ENCODE results near the gene EMILIN2. TPM values are rescaled to one million over a fixed set of nuclear protein-coding genes. Genes with fewer than 3 reads are reported as not detected.
A peak's percentile ranks its signal among the peaks of the same experiment; 100 is the strongest.

The EMILIN2 gene
- total and polyA plus RNA-seq, 8 donors, result 0.43 to 11.0 (median 3.4) TPM

- 91 to 93% methylated on average over 12 of the region's 12 CpGs for WGBS, 2 donors
- no peak overlapping the region for H3K4me3 ChIP-seq
- H3K4me1 ChIP-seq, result no peaks in the 10 kb centered on the region
- no peak for ATAC-seq
- no peaks in the 10 kb centered on the region for H3K27me3 ChIP-seq
- DNase-seq, result no peak
- H3K9me3 ChIP-seq, result no peaks in the 10 kb centered on the region
- TF ChIP-seq CTCF (IDR thresholded peaks at IDR 0.05), result no peak
- intact Hi-C loops (cut with DNase I), result loop anchor here in 1 of 3 donors (10.0 kb wide), 1 partner anchor 210 kb away; no protein-coding TSS in a partner anchor
- no peak overlapping the region for H3K27ac ChIP-seq
- H3K36me3 ChIP-seq, result peaks cover 0 to 81% (median 18%) of the 10 kb centered on the region in 3 donors
- FAIRE-seq, result no peak
Measured at GRCh38 chr18:2924920-2925319, 78.1 kb downstream of the EMILIN2 start.

- Histone ChIP-seq H3K27me3 (no peaks in the 10 kb centered on the region), H3K27ac (no peak overlapping the region), H3K4me1 (no peaks in the 10 kb centered on the region), H3K9me3 (no peaks in the 10 kb centered on the region), H3K4me3 (no peak overlapping the region), H3K36me3 (peaks cover 0 to 75% (median 15%) of the 10 kb centered on the region in 3 donors)
- ATAC-seq (no peak), DNase-seq (no peak), FAIRE-seq (no peak)
- no peak for TF ChIP-seq CTCF (IDR thresholded peaks at IDR 0.05)
- intact Hi-C loops (cut with DNase I), result loop anchor here in 1 of 3 donors (10.0 kb wide), 1 partner anchor 208 kb away; no protein-coding TSS in a partner anchor
- WGBS, 2 donors, result 90 to 99% methylated on average over 4 of the region's 4 CpGs
Measured at GRCh38 chr18:2926528-2926927, 79.7 kb downstream of the EMILIN2 start.

- Histone ChIP-seq H3K36me3 (peaks cover 0 to 63% (median 14%) of the 10 kb centered on the region in 3 donors), H3K9me3 (no peaks in the 10 kb centered on the region), H3K27me3 (no peaks in the 10 kb centered on the region), H3K4me1 (no peaks in the 10 kb centered on the region), H3K27ac (no peak overlapping the region), H3K4me3 (no peak overlapping the region)
- WGBS, 2 donors, result 89 to 91% methylated on average over 8 of the region's 8 CpGs
- FAIRE-seq (no peak), DNase-seq (no peak), ATAC-seq (no peak)
- TF ChIP-seq CTCF (IDR thresholded peaks at IDR 0.05), result no peak
- intact Hi-C loops (cut with DNase I), result loop anchor here in 1 of 3 donors (10.0 kb wide), 1 partner anchor 207 kb away; no protein-coding TSS in a partner anchor
Measured at GRCh38 chr18:2927745-2928144, 80.9 kb downstream of the EMILIN2 start.

DNA sequence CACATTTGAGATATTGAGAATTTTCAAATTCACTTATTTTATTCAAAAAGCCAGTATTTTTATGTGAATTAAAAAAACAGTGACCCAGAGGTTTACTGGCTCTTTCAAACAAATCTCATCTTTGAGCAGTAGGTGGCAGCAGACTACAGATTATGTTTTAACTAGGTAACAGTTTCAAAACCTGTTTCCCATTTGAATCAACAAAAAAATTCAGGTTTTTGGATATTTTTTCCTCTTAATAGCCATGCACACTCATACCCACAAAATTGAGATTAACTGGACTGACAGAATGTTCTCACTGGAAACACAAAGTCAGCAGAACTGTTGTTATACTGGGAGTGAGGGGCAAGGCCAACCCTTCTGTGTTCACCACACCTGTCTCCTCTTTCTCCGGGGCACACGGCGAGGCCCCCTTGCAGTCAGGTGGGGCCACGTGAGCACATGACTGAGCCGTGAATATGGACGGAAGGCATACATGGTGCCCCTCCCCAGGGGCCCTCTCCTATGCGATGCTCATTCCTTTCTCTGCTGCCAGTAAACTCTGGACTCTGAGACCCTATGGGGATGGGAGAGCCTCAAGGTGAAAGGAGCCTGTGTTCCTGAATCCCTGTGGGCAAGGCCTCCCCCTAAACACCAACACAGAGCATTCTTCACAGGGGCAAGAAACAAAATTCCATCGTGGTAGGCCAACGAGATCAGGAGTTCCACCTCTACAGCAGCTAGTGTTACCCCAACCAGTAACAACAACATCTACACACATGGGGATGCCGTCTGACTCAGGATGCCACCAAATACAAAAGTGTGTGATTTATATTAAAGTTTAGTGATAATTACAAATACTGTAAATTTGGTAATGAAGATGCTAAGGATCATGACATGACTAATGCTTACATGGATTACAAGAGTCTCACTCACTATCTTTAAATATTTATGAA is 85.7 kb downstream of the EMILIN2 start:
- Histone ChIP-seq H3K27ac (no peak overlapping the region), H3K9me3 (no peaks in the 10 kb centered on the region), H3K4me1 (peaks cover 0 to 8% (median 3%) of the 10 kb centered on the region in 3 donors), H3K27me3 (no peaks in the 10 kb centered on the region), H3K4me3 (no peak overlapping the region), H3K36me3 (peaks cover 0 to 29% (median 10%) of the 10 kb centered on the region in 3 donors)
- peak; percentile 72 to 90 (median 86) for ATAC-seq
- WGBS, 2 donors, result 43% methylated on average over 10 of the region's 10 CpGs
- FAIRE-seq, result peak; percentile 86
- peak; percentile 45 to 72 (median 56) for TF ChIP-seq CTCF (IDR thresholded peaks at IDR 0.05)
- intact Hi-C loops (cut with DNase I), result loop anchor here in 2 of 3 donors (5.0 to 10.0 kb wide), 3 partner anchors 222 to 315 kb away; partner anchors contain the start of gene MYL12A (in 2 of the 2)
- peak in 1 of 6 donors; percentile 42 for DNase-seq

Data from pancreas (tissue), 10 donors.